Keratinocyte (primary cell): ENCODE results near the gene KMO. TPM values are rescaled to one million over a fixed set of nuclear protein-coding genes. Genes with fewer than 3 reads are reported as not detected.
A peak's percentile ranks its signal among the peaks of the same experiment; 100 is the strongest.

Experiments used
- DNase-seq: peaks from one replicate; pipeline ENCODE4 v3.0.0-alpha.2; 2011; ENCODE audit warnings: low read depth, missing footprints, low spot score
- FAIRE-seq: peaks from 2 replicates; lab custom pipeline; 2011; peaks lifted over from hg19 to GRCh38; lab: Jason Lieb, UNC
- H2AFZ ChIP-seq: 2 replicates; pipeline ENCODE4 v1.6.0; 2012; ENCODE audit warnings: low read length, control low read depth, inconsistent platforms; ENCODE audit not compliant: control insufficient read depth
- H3K27ac ChIP-seq: 2 replicates; pipeline ENCODE4 v1.5.1; 2011; ENCODE audit warnings: low read length; ENCODE audit not compliant: control insufficient read depth, insufficient read depth
- H3K27me3 ChIP-seq: 3 replicates; pipeline ENCODE4 v1.6.0; 2011; ENCODE audit warnings: low read length; ENCODE audit not compliant: control insufficient read depth, insufficient read depth; ENCODE audit errors: extremely low read depth
- H3K36me3 ChIP-seq, 2 experiments: 2 replicates in 1 of 2; 3 replicates in 1 of 2; pipeline ENCODE4 v1.5.1; 2011; ENCODE audit warnings: low read length in 2 of 2, mild to moderate bottlenecking in 1 of 2; ENCODE audit not compliant: control insufficient read depth in 2 of 2, insufficient read depth in 2 of 2; ENCODE audit errors: extremely low read depth in 1 of 2
- H3K4me1 ChIP-seq: 3 replicates; pipeline ENCODE4 v1.5.1; 2011; ENCODE audit warnings: low read length; ENCODE audit not compliant: control insufficient read depth, insufficient read depth; ENCODE audit errors: extremely low read depth
- H3K4me2 ChIP-seq: 3 replicates; pipeline ENCODE4 v1.6.0; 2011; ENCODE audit warnings: low read depth, low read length; ENCODE audit not compliant: control insufficient read depth, insufficient read depth; ENCODE audit errors: extremely low read depth
- H3K4me3 ChIP-seq, 3 experiments: fragments of 200-600 bp in 1 of 3; sonication (generic) in 1 of 3; 2 replicates in 2 of 3; 3 replicates in 1 of 3; pipeline ENCODE4 v1.5.1; 2011 to 2016; ENCODE audit warnings: low read length in 3 of 3, mild to moderate bottlenecking in 3 of 3, control low read depth in 2 of 3, inconsistent platforms in 1 of 3, low read depth in 1 of 3, mixed read lengths in 1 of 3, mixed run types in 1 of 3, moderate library complexity in 1 of 3; ENCODE audit not compliant: control insufficient read depth in 2 of 3, insufficient read depth in 2 of 3; ENCODE audit errors: extremely low read depth in 1 of 3
- H3K79me2 ChIP-seq: 2 replicates; pipeline ENCODE4 v1.6.0; 2012; ENCODE audit warnings: low read length; ENCODE audit not compliant: control insufficient read depth, insufficient read depth
- H3K9ac ChIP-seq: 3 replicates; pipeline ENCODE4 v1.6.0; 2011; ENCODE audit warnings: low read length; ENCODE audit not compliant: control insufficient read depth, insufficient read depth; ENCODE audit errors: extremely low read depth
- H3K9me1 ChIP-seq: 3 replicates; pipeline ENCODE4 v1.6.0; 2011; ENCODE audit warnings: low read length; ENCODE audit not compliant: control insufficient read depth, insufficient read depth; ENCODE audit errors: extremely low read depth
- H3K9me3 ChIP-seq: 2 replicates; pipeline ENCODE4 v1.5.1; 2012; ENCODE audit warnings: low read depth, low read length; ENCODE audit not compliant: control insufficient read depth
- H4K20me1 ChIP-seq: 3 replicates; pipeline ENCODE4 v1.6.0; 2011; ENCODE audit warnings: low read length; ENCODE audit not compliant: control insufficient read depth, insufficient read depth; ENCODE audit errors: extremely low read depth
- CTCF ChIP-seq, 3 experiments: IDR thresholded peaks in 1 of 3; conservative IDR thresholded peaks in 1 of 3; optimal IDR thresholded peaks in 1 of 3; 2 replicates in 2 of 3; 3 replicates in 1 of 3; pipeline versions ENCODE3 to v1.5.1; 2011; ENCODE audit warnings: low read length in 3 of 3, mild to moderate bottlenecking in 3 of 3, moderate library complexity in 2 of 3, control low read depth in 1 of 3, inconsistent platforms in 1 of 3; ENCODE audit not compliant: insufficient read depth in 2 of 3; ENCODE audit errors: extremely low read depth in 1 of 3
- EZH2 ChIP-seq: IDR thresholded peaks from one replicate; pipeline ENCODE4 v1.6.1; 2012; ENCODE audit warnings: inconsistent platforms, mild to moderate bottlenecking, low read length, moderate library complexity
- dilution Hi-C: fragments of 300-500 bp; cut with MboI; formaldehyde crosslinking; loops from one replicate; pipeline ENCODE4 v1.7.0; 2020; ENCODE audit warnings: low sequenced_read_pairs; ENCODE audit not compliant: extremely low pct_ligation_motif_present
- polyA plus RNA-seq, 5 experiments: library from polyadenylated mRNA; depleted of rRNA in 3 of 5; stranded (reverse) in 3 of 5; stranded (forward) in 1 of 5; unstranded in 1 of 5; fragments of >200 nt; gene quantifications; 1 replicate in 1 of 5; 2 replicates in 3 of 5; 3 replicates in 1 of 5; pipeline versions ENCODE4 v1.2.1 to v1.2.3, GENCODE V29; 2011 to 2012; ENCODE audit warnings: missing spikeins in 2 of 5, low read depth in 1 of 5, low replicate concordance in 1 of 5

The KMO gene
- polyA plus RNA-seq, 1 donor (not counting 4 experiments of a cell fraction or from before 2014, with no cell fraction given): 4.7 TPM

GRCh38 chr1:241640867-241641622 is 108.9 kb downstream of the KMO start:
- TF ChIP-seq CTCF (optimal IDR thresholded peaks at IDR 0.05 in 1 of 3, IDR thresholded peaks at IDR 0.05 in 1 of 3, conservative IDR thresholded peaks at IDR 0.05 in 1 of 3; ENCODE audit: extremely low read depth in 1 of 3, insufficient read depth in 2 of 3, low read length in 3 of 3) (no peak), EZH2 (no peak)
- peaks cover 25% of the 10 kb centered on the region for H3K4me1 ChIP-seq
- no peaks in the 10 kb centered on the region for H3K9me1 ChIP-seq
- dilution Hi-C loops: no loop called here
- FAIRE-seq (no peak), DNase-seq (no peak)
- H3K4me3 ChIP-seq: peak overlapping the region in 1 of 3 experiments; percentile 41
- H3K27me3 ChIP-seq: no peaks in the 10 kb centered on the region
- H3K4me2 ChIP-seq: peak overlapping the region; percentile 71
- no peaks in the 10 kb centered on the region for H3K9me3 ChIP-seq
- peak overlapping the region; percentile 31 for H3K9ac ChIP-seq
- H2AFZ ChIP-seq: no peak overlapping the region
- H3K79me2 ChIP-seq: peaks cover 37% of the 10 kb centered on the region
- no peaks in the 10 kb centered on the region for H4K20me1 ChIP-seq
- peak overlapping the region; percentile 13 for H3K27ac ChIP-seq
- no peaks in the 10 kb centered on the region for H3K36me3 ChIP-seq

GRCh38 chr1:241641773-241642592 is 109.8 kb downstream of the KMO start:
- DNase-seq (no peak), FAIRE-seq (no peak)
- peaks cover 21% of the 10 kb centered on the region for H3K4me1 ChIP-seq
- H3K27me3 ChIP-seq: no peaks in the 10 kb centered on the region
- TF ChIP-seq CTCF (optimal IDR thresholded peaks at IDR 0.05 in 1 of 3, IDR thresholded peaks at IDR 0.05 in 1 of 3, conservative IDR thresholded peaks at IDR 0.05 in 1 of 3; ENCODE audit: extremely low read depth in 1 of 3, insufficient read depth in 2 of 3, low read length in 3 of 3) (no peak), EZH2 (no peak)
- no peak overlapping the region for H3K4me2 ChIP-seq
- no peak overlapping the region for H2AFZ ChIP-seq
- H3K79me2 ChIP-seq: peaks cover 29% of the 10 kb centered on the region
- no peak overlapping the region for H3K4me3 ChIP-seq
- no peaks in the 10 kb centered on the region for H3K36me3 ChIP-seq
- H3K9me1 ChIP-seq: no peaks in the 10 kb centered on the region
- no peak overlapping the region for H3K9ac ChIP-seq
- no peaks in the 10 kb centered on the region for H3K9me3 ChIP-seq
- H3K27ac ChIP-seq: no peak overlapping the region
- H4K20me1 ChIP-seq: no peaks in the 10 kb centered on the region
- dilution Hi-C loops: no loop called here
